Measurements from ENCODE around the gene LRRC41. TPM values are rescaled to one million over a fixed set of nuclear protein-coding genes. Genes with fewer than 3 reads are reported as not detected.
"Not testable (repeated sequence)": the region's sequence is repeated elsewhere in the genome, so short reads cannot be mapped to it uniquely, and the experiment has no call there.

The LRRC41 gene
- total RNA-seq, 1 donor from 2014 or later: 63.1 TPM

GRCh38 chr1:46335081-46335480, 31.7 kb upstream of the LRRC41 start:
- intact Hi-C loops (cut with micrococcal nuclease): no loop called here

GRCh38 chr1:46334030-46334384, 30.6 kb upstream of the LRRC41 start:
- Mint-ChIP-seq H3K4me1 (no peaks in the 10 kb centered on the region), H3K4me3 (no peak overlapping the region), H3K27ac (no peak overlapping the region), H3K9me3 (no peaks in the 10 kb centered on the region), H3K27me3 (no peaks in the 10 kb centered on the region), H3K36me3 (ENCODE audit: low read depth) (no peaks in the 10 kb centered on the region)
- DNase-seq: no peak
- intact Hi-C loops (cut with micrococcal nuclease): no loop called here

More at GRCh38 chr1:46335081-46335480, 31.7 kb upstream of the LRRC41 start:
- Mint-ChIP-seq H3K27ac (no peak overlapping the region), H3K4me3 (no peak overlapping the region), H3K36me3 (ENCODE audit: low read depth) (no peaks in the 10 kb centered on the region), H3K27me3 (no peaks in the 10 kb centered on the region), H3K4me1 (peaks cover 5% of the 10 kb centered on the region), H3K9me3 (no peaks in the 10 kb centered on the region)
- no peak for DNase-seq

- H3K36me3 Mint-ChIP-seq (ENCODE audit: low read depth): no peaks in the 10 kb centered on the region
- H3K9me3 Mint-ChIP-seq: no peaks in the 10 kb centered on the region
- H3K4me3 Mint-ChIP-seq: no peak overlapping the region
- intact Hi-C loops (cut with micrococcal nuclease): no loop called here
- H3K27ac Mint-ChIP-seq: no peak overlapping the region
- H3K4me1 Mint-ChIP-seq: no peaks in the 10 kb centered on the region
- peak; percentile 57 for DNase-seq
- no peaks in the 10 kb centered on the region for H3K27me3 Mint-ChIP-seq
These were observed 30.0 kb upstream of the LRRC41 start for GRCh38 chr1:46333300-46334029.

GRCh38 chr1:46331786-46332540, 28.5 kb upstream of the LRRC41 start:
- H3K9me3 Mint-ChIP-seq; DNase-seq; H3K4me1 Mint-ChIP-seq; H3K27ac Mint-ChIP-seq; H3K36me3 Mint-ChIP-seq (ENCODE audit: low read depth); intact Hi-C loops (cut with micrococcal nuclease); H3K4me3 Mint-ChIP-seq; H3K27me3 Mint-ChIP-seq: not testable (repeated sequence)

- H3K4me1 Mint-ChIP-seq; H3K27ac Mint-ChIP-seq; intact Hi-C loops (cut with micrococcal nuclease); H3K4me3 Mint-ChIP-seq; DNase-seq; H3K36me3 Mint-ChIP-seq (ENCODE audit: low read depth); H3K27me3 Mint-ChIP-seq; H3K9me3 Mint-ChIP-seq: not testable (repeated sequence)
These were observed 27.0 kb upstream of the LRRC41 start for GRCh38 chr1:46330381-46330780.

- intact Hi-C loops (cut with micrococcal nuclease); H3K36me3 Mint-ChIP-seq (ENCODE audit: low read depth); H3K4me1 Mint-ChIP-seq; DNase-seq; H3K9me3 Mint-ChIP-seq; H3K4me3 Mint-ChIP-seq; H3K27ac Mint-ChIP-seq; H3K27me3 Mint-ChIP-seq: not testable (repeated sequence)
These were observed 26.4 kb upstream of the LRRC41 start for GRCh38 chr1:46329807-46330206.

- H3K4me1 Mint-ChIP-seq; H3K27me3 Mint-ChIP-seq; DNase-seq; H3K27ac Mint-ChIP-seq; H3K4me3 Mint-ChIP-seq; H3K9me3 Mint-ChIP-seq; intact Hi-C loops (cut with micrococcal nuclease); H3K36me3 Mint-ChIP-seq (ENCODE audit: low read depth): not testable (repeated sequence)
These were observed 24.8 kb upstream of the LRRC41 start for GRCh38 chr1:46328182-46328581.

GRCh38 chr1:46325285-46326076, 22.1 kb upstream of the LRRC41 start:
- H3K9me3 Mint-ChIP-seq; H3K36me3 Mint-ChIP-seq (ENCODE audit: low read depth); H3K4me3 Mint-ChIP-seq; intact Hi-C loops (cut with micrococcal nuclease); H3K4me1 Mint-ChIP-seq; DNase-seq; H3K27ac Mint-ChIP-seq; H3K27me3 Mint-ChIP-seq: not testable (repeated sequence)

GRCh38 chr1:46322191-46322590, 18.8 kb upstream of the LRRC41 start:
- H3K27me3 Mint-ChIP-seq; intact Hi-C loops (cut with micrococcal nuclease); H3K27ac Mint-ChIP-seq; H3K36me3 Mint-ChIP-seq (ENCODE audit: low read depth); H3K9me3 Mint-ChIP-seq; H3K4me3 Mint-ChIP-seq; DNase-seq; H3K4me1 Mint-ChIP-seq: not testable (repeated sequence)

- H3K27me3 Mint-ChIP-seq; H3K4me1 Mint-ChIP-seq; H3K27ac Mint-ChIP-seq; intact Hi-C loops (cut with micrococcal nuclease); H3K4me3 Mint-ChIP-seq; H3K9me3 Mint-ChIP-seq; DNase-seq: not testable (repeated sequence)
- H3K36me3 Mint-ChIP-seq (ENCODE audit: low read depth): peaks cover 12% of the 10 kb centered on the region
These were observed 16.8 kb upstream of the LRRC41 start for GRCh38 chr1:46319960-46320914.

GRCh38 chr1:46319301-46319700, 15.9 kb upstream of the LRRC41 start:
- peaks cover 17% of the 10 kb centered on the region for H3K36me3 Mint-ChIP-seq (ENCODE audit: low read depth)
- H3K9me3 Mint-ChIP-seq; H3K27me3 Mint-ChIP-seq; H3K27ac Mint-ChIP-seq; intact Hi-C loops (cut with micrococcal nuclease); H3K4me1 Mint-ChIP-seq; DNase-seq; H3K4me3 Mint-ChIP-seq: not testable (repeated sequence)

- no peak overlapping the region for H3K27ac Mint-ChIP-seq
- H3K9me3 Mint-ChIP-seq: no peaks in the 10 kb centered on the region
- H3K4me1 Mint-ChIP-seq: peaks cover 2% of the 10 kb centered on the region
- no peak overlapping the region for H3K4me3 Mint-ChIP-seq
- DNase-seq: no peak
- intact Hi-C loops (cut with micrococcal nuclease): no loop called here
- no peaks in the 10 kb centered on the region for H3K27me3 Mint-ChIP-seq
- peaks cover 26% of the 10 kb centered on the region for H3K36me3 Mint-ChIP-seq (ENCODE audit: low read depth)
These were observed 13.9 kb upstream of the LRRC41 start for GRCh38 chr1:46317323-46317722.

- Mint-ChIP-seq H3K9me3 (no peaks in the 10 kb centered on the region), H3K27me3 (no peaks in the 10 kb centered on the region), H3K4me1 (peaks cover 2% of the 10 kb centered on the region), H3K27ac (peak overlapping the region; percentile 31), H3K4me3 (no peak overlapping the region), H3K36me3 (ENCODE audit: low read depth) (peaks cover 39% of the 10 kb centered on the region)
- DNase-seq: no peak
- intact Hi-C loops (cut with micrococcal nuclease): no loop called here
These were observed 12.4 kb upstream of the LRRC41 start for GRCh38 chr1:46315669-46316403.
